Epithelial cell of proximal tubule (primary cell): ENCODE measurements around the gene TGFBI. TPM values are rescaled to one million over a fixed set of nuclear protein-coding genes. Genes with fewer than 3 reads are reported as not detected.

Experiments
- DNase-seq: peaks from one replicate; pipeline ENCODE4 v3.0.0-alpha.2; 2011; ENCODE audit warnings: low read depth
- H3K4me3 ChIP-seq: 2 replicates; pipeline ENCODE4 v1.5.1; 2011; ENCODE audit warnings: low read depth, mild to moderate bottlenecking, low read length
- total RNA-seq: library from RNA; depleted of rRNA; stranded (reverse); fragments of >200 nt; gene quantifications from 2 replicates; pipeline ENCODE4 v1.2.3, GENCODE V29; 2015
- TF ChIP-seq, protein P1 (sequence below): conservative IDR thresholded peaks from 2 replicates; pipeline ENCODE4 v1.5.1; 2012; ENCODE audit warnings: low read depth, mild to moderate bottlenecking, low read length

Gene TGFBI
- total RNA-seq, 1 donor from 2014 or later: 371 TPM

- TF ChIP-seq, protein P1, sequence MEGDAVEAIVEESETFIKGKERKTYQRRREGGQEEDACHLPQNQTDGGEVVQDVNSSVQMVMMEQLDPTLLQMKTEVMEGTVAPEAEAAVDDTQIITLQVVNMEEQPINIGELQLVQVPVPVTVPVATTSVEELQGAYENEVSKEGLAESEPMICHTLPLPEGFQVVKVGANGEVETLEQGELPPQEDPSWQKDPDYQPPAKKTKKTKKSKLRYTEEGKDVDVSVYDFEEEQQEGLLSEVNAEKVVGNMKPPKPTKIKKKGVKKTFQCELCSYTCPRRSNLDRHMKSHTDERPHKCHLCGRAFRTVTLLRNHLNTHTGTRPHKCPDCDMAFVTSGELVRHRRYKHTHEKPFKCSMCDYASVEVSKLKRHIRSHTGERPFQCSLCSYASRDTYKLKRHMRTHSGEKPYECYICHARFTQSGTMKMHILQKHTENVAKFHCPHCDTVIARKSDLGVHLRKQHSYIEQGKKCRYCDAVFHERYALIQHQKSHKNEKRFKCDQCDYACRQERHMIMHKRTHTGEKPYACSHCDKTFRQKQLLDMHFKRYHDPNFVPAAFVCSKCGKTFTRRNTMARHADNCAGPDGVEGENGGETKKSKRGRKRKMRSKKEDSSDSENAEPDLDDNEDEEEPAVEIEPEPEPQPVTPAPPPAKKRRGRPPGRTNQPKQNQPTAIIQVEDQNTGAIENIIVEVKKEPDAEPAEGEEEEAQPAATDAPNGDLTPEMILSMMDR: no peak
- H3K4me3 ChIP-seq: no peak overlapping the region
- DNase-seq: no peak
These were observed 6.2 kb downstream of the TGFBI start for GRCh38 chr5:136034984-136035383.

GRCh38 chr5:136035837-136036236 lies 7.0 kb downstream of the TGFBI start:
- no peak overlapping the region for H3K4me3 ChIP-seq
- DNase-seq: no peak
- TF ChIP-seq, protein P1: no peak

DNA sequence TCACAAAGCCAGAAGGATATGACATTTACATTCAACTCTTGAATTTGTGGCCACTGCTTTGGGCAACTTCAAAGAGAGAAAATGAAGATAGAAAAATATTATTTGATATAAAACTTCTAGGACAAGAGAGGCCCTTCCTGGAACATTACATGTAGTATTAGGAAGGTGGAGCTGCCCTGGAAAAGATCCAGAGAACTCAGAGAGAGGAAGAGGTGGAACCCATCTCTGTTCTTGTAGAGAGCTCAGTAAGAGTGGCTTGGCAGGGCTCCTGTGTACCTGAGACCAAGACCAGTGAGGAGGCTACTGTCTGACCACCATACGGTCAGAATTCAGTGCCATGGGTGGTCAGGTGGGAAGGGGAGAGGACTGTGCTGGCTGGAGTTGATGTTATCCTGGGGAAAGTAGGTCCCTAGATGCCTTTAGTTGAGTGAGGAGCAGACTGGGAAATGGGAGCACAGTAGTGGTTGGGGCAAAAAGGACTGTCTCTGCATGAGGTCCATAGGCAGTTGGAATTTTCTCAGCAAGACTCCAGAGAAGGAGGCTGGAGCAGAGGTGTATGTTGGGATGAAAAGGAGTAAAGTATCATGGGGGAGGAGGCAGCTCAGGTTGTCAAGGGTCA lies 7.6 kb downstream of the TGFBI start:
- no peak for DNase-seq
- TF ChIP-seq, protein P1: no peak
- H3K4me3 ChIP-seq: no peak overlapping the region

DNA sequence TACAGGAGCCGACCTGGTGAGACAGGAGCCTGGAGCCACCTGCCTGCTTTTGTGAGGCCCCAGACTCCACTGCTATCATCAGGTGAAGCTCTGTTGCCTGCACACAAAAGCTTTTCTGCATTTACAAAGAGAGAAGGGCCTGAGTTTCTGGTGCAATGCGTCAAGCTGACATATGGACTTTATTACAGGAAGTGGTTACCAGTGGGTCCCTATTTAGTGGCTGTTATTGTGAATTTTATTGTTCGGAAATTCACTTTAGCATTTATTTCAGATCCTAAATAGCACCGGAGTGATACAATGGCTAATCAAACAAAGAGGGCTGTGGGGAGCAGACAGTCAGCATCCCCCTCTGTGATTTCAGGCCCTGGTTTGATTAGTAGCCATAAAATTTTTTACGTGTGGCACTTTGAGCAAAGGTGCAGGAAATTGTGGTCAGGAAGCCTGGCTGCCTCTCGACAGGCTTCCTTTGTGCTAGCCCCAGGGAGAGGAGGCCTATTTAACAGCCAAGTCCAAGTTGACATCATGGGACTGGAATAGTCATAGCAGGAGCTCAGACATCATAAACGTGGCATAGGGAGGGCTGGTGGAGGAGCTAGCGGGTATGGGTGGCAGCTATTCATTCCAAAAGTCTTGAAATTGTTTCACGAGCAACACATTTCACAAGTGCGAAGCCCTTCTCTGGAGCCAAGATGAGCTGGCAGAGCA lies 8.4 kb downstream of the TGFBI start:
- no peak overlapping the region for H3K4me3 ChIP-seq
- DNase-seq: no peak
- TF ChIP-seq, protein P1: no peak

GRCh38 chr5:136038635-136039034 lies 9.8 kb downstream of the TGFBI start:
- DNase-seq: no peak
- H3K4me3 ChIP-seq: no peak overlapping the region
- TF ChIP-seq, protein P1: no peak

GRCh38 chr5:136039202-136039601 lies 10.4 kb downstream of the TGFBI start:
- H3K4me3 ChIP-seq: no peak overlapping the region
- DNase-seq: no peak
- TF ChIP-seq, protein P1: peak; percentile 13
